Measurements from ENCODE around the gene MYBPC1. TPM values are rescaled to one million over a fixed set of nuclear protein-coding genes. Genes with fewer than 3 reads are reported as not detected.
"Not testable (repeated sequence)": the region's sequence is repeated elsewhere in the genome, so short reads cannot be mapped to it uniquely, and the experiment has no call there.

MYBPC1 gene
- total RNA-seq, 2 donors from 2014 or later = 171 to 302 TPM

DNA sequence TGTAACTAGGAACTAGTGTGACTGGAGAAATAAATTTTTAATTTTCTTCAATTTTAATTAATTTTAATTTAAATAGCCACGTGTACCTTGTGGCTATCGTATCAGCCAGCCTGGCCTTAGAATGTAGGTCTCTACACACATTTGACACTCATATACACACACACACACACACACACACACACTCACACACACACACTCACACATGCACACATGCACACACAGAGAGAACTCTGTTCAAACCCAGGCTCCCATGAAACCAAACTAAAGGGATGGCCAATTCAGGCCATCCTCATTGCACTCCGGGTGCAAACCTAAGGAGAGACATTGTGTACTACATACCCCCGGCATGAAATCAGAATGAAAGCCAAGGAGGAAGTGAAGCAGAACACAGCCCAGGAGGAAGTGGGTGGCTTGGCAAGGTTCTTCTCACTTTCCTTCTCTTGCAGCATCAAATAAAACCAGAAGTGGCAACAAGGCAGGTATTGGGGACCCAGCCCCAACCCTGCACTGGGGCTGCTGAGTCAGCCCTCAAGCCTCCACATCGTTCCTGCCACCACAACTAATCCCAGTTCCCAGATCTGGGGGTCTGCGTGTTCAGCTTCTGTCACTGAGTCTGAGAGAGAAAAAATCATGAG lies 76.5 kb downstream of the MYBPC1 start:
- Histone ChIP-seq H3K9me3 (no peaks in the 10 kb centered on the region), H3K36me3 (no peaks in the 10 kb centered on the region), H3K27me3 (replicated peaks; ENCODE audit: insufficient read depth) (no peaks in the 10 kb centered on the region), H3K4me1 (replicated peaks) (no peaks in the 10 kb centered on the region), H3K4me3 (no peak overlapping the region), H3K27ac (no peak overlapping the region)
- intact Hi-C loops (cut with DNase I) = no loop called here
- no peak for DNase-seq (ENCODE audit: low spot score)
- TF ChIP-seq POLR2AphosphoS5 (IDR thresholded peaks at IDR 0.05) (no peak), POLR2A (IDR thresholded peaks at IDR 0.05) (no peak)
- TF ChIP-seq, protein P1, sequence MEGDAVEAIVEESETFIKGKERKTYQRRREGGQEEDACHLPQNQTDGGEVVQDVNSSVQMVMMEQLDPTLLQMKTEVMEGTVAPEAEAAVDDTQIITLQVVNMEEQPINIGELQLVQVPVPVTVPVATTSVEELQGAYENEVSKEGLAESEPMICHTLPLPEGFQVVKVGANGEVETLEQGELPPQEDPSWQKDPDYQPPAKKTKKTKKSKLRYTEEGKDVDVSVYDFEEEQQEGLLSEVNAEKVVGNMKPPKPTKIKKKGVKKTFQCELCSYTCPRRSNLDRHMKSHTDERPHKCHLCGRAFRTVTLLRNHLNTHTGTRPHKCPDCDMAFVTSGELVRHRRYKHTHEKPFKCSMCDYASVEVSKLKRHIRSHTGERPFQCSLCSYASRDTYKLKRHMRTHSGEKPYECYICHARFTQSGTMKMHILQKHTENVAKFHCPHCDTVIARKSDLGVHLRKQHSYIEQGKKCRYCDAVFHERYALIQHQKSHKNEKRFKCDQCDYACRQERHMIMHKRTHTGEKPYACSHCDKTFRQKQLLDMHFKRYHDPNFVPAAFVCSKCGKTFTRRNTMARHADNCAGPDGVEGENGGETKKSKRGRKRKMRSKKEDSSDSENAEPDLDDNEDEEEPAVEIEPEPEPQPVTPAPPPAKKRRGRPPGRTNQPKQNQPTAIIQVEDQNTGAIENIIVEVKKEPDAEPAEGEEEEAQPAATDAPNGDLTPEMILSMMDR (IDR thresholded peaks at IDR 0.05) = no peak
- WGBS = 58% methylated on average over 6 of the region's 6 CpGs

DNA sequence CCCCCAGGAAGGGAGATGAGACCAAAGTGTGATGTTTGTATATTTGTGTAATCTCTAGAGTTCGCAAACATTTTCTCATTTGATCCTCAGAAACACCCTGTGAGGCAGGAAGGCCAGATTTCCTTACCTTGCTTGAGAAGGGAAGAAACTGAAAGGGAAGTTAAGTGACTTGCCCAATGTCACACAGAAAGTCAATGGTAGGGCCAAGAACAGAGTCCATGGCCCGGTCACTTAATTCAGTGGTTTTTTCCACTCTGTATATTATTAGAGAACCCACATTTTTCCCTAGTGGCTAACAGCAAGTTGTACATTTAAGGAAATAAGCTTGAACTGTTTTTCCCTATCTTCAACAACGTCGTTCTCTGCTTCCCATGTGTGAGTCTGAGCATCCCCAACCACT lies 77.1 kb downstream of the MYBPC1 start:
- Histone ChIP-seq H3K9me3 (no peaks in the 10 kb centered on the region), H3K36me3 (no peaks in the 10 kb centered on the region), H3K27me3 (replicated peaks; ENCODE audit: insufficient read depth) (no peaks in the 10 kb centered on the region), H3K4me1 (replicated peaks) (no peaks in the 10 kb centered on the region), H3K4me3 (no peak overlapping the region), H3K27ac (no peak overlapping the region)
- WGBS = 92% methylated on average over 4 of the region's 4 CpGs
- intact Hi-C loops (cut with DNase I) = no loop called here
- TF ChIP-seq POLR2A (IDR thresholded peaks at IDR 0.05) (no peak), POLR2AphosphoS5 (IDR thresholded peaks at IDR 0.05) (no peak)
- TF ChIP-seq, protein P1 (IDR thresholded peaks at IDR 0.05) = no peak
- DNase-seq (ENCODE audit: low spot score) = no peak

DNA sequence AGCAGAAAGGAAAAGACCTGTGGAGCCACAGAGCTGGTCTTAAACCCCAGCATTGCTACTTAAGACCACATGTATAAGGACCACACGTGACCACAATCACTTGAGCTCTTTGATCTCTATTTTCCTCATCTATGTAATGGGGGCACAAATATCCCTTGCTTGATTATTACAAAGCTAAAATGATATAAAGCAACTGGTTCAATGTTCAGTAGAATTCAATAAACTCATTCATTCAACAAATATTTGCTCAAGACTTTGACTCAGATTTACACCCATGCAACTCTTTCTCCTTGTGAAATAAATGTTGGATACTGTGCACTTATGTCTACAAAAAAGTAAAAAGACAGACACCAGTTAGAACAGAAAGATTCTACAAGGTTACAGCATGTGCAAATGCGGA lies 80.8 kb downstream of the MYBPC1 start:
- no peak for DNase-seq (ENCODE audit: low spot score)
- WGBS = 89% methylated on average over 2 of the region's 2 CpGs
- Histone ChIP-seq H3K27ac (no peak overlapping the region), H3K4me1 (replicated peaks) (no peaks in the 10 kb centered on the region), H3K9me3 (no peaks in the 10 kb centered on the region), H3K36me3 (no peaks in the 10 kb centered on the region), H3K4me3 (no peak overlapping the region), H3K27me3 (replicated peaks; ENCODE audit: insufficient read depth) (no peaks in the 10 kb centered on the region)
- intact Hi-C loops (cut with DNase I) = no loop called here
- TF ChIP-seq, protein P1 (IDR thresholded peaks at IDR 0.05) = no peak
- no peak for TF ChIP-seq POLR2A (IDR thresholded peaks at IDR 0.05)
- no peak for TF ChIP-seq POLR2AphosphoS5 (IDR thresholded peaks at IDR 0.05)

DNA sequence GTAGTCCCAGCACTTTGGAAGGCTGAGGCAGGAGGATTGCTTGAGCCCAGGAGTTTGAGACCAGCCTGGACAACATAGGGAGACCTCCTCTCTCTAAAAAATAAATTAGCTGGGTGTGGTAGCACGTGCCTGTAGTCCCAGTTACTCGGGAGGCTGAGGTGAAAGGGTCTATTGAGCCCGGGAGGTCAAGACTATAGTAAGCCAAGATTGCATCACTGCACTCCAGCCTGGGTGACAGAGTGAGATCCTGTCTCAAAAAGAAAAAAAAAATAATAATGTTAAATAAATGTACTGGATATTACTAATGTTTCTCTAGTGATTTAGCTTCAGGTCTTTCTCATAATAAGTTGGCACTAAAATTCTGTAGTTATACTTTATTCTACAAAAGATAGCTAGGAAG lies 81.7 kb downstream of the MYBPC1 start:
- H3K9me3 ChIP-seq; intact Hi-C loops (cut with DNase I); H3K27ac ChIP-seq; H3K27me3 ChIP-seq (replicated peaks; ENCODE audit: insufficient read depth); H3K4me3 ChIP-seq; H3K4me1 ChIP-seq (replicated peaks); DNase-seq (ENCODE audit: low spot score); H3K36me3 ChIP-seq: not testable (repeated sequence)
- WGBS = 83% methylated on average over 3 of the region's 3 CpGs

DNA sequence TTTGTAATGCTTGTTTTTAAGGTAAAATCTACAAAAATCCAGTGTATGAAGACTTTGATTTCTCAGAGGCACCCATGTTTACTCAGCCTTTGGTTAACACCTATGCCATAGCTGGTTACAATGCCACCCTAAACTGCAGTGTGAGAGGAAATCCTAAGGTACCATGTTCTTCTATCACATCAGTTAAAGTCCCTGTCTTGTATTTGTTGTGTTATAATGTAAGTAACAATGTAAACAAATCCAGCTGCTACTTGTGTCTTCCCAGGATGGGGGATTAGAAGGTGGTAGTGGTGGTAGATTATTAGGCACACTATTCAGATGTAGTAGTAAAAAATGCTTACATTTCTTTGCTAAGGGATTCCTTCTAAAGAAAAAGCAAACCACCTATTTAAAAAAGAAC lies 83.3 kb downstream of the MYBPC1 start:
- Histone ChIP-seq H3K4me3 (no peak overlapping the region), H3K36me3 (no peaks in the 10 kb centered on the region), H3K27me3 (replicated peaks; ENCODE audit: insufficient read depth) (no peaks in the 10 kb centered on the region), H3K9me3 (no peaks in the 10 kb centered on the region), H3K27ac (no peak overlapping the region), H3K4me1 (replicated peaks) (no peaks in the 10 kb centered on the region)
- TF ChIP-seq POLR2AphosphoS5 (IDR thresholded peaks at IDR 0.05) = no peak
- TF ChIP-seq POLR2A (IDR thresholded peaks at IDR 0.05) = no peak
- TF ChIP-seq, protein P1 (IDR thresholded peaks at IDR 0.05) = no peak
- intact Hi-C loops (cut with DNase I) = no loop called here
- no peak for DNase-seq (ENCODE audit: low spot score)

Measured in prostate gland (tissue), 2 donors.